A549 (cell line): ENCODE results near the gene OSGIN1. TPM values are rescaled to one million over a fixed set of nuclear protein-coding genes. Genes with fewer than 3 reads are reported as not detected.

ENCODE experiments used
- ATAC-seq, 2 experiments: fragments of 200-7000 bp in 1 of 2; fragments of >200 bp in 1 of 2; cut with Nextera tagmentation in 1 of 2; cut with Tn5 transposase in 1 of 2; 3 replicates each; pipeline versions ENCODE4 v1.8.0 to v1.9.1; 2018 to 2020; ENCODE audit warnings: mild to moderate bottlenecking in 1 of 2, moderate library complexity in 1 of 2
- CTCF ChIA-PET: fragments of 300-600 bp; sonication (Branson Sonifier 250); formaldehyde crosslinking; extraction: SDS; loops from one replicate; lab custom pipeline; 2021; ENCODE audit warnings: antibody characterized with exemption, inconsistent platforms; lab: Yijun Ruan, JAX
- POLR2A ChIA-PET: fragments of 350-600 bp; formaldehyde crosslinking; extraction: SDS; loops from one replicate; lab custom pipeline; 2021; ENCODE audit warnings: antibody characterized with exemption, inconsistent platforms; lab: Yijun Ruan, JAX
- DNase-seq, 2 experiments: peaks; one replicate each; pipeline versions ENCODE4 v3.0.0 to v3.0.0-alpha.2; 2011 to 2016; ENCODE audit warnings: low read depth in 1 of 2, low spot score in 1 of 2
- FAIRE-seq: peaks from 2 replicates; lab custom pipeline; 2011; peaks lifted over from hg19 to GRCh38; lab: Jason Lieb, UNC
- H3K27ac ChIP-seq, 2 experiments: fragments of >200 bp; sonication (Bioruptor Twin); formaldehyde crosslinking; 3 replicates each; pipeline ENCODE4 v1.5.1; 2016 to 2017
- H3K4me1 ChIP-seq: fragments of >200 bp; sonication (Bioruptor Twin); formaldehyde crosslinking; 3 replicates; pipeline ENCODE4 v1.6.1; 2016
- H3K4me2 ChIP-seq: fragments of >200 bp; sonication (Bioruptor Twin); formaldehyde crosslinking; 3 replicates; pipeline ENCODE4 v1.6.1; 2016
- H3K4me3 ChIP-seq: fragments of >200 bp; sonication (Bioruptor Twin); formaldehyde crosslinking; 3 replicates; pipeline ENCODE4 v1.5.1; 2016
- H3K9me3 ChIP-seq: fragments of >200 bp; sonication (Bioruptor Twin); formaldehyde crosslinking; 3 replicates; pipeline ENCODE4 v1.6.1; 2016
- CBX8 ChIP-seq: fragments of 200-600 bp; sonication (generic); IDR thresholded peaks from 2 replicates; pipeline ENCODE4 v1.6.1; 2016
- CEBPB ChIP-seq, 2 experiments: fragments of >200 bp in 1 of 2; sonication (Bioruptor Twin) in 1 of 2; formaldehyde crosslinking in 1 of 2; IDR thresholded peaks; 2 replicates each; pipeline ENCODE4 v1.6.1; 2012 to 2016
- CHD2 ChIP-seq: fragments of 150-350 bp; IDR thresholded peaks from 2 replicates; pipeline ENCODE4 v1.6.1; 2014; ENCODE audit warnings: low read length; ENCODE audit not compliant: partially characterized antibody
- CTCF ChIP-seq: fragments of >200 bp; sonication (Bioruptor Twin); formaldehyde crosslinking; IDR thresholded peaks from 3 replicates; pipeline ENCODE4 v1.5.1; 2016
- E2F6 ChIP-seq: IDR thresholded peaks from 2 replicates; pipeline ENCODE4 v1.6.1; 2012; ENCODE audit warnings: low read depth, borderline replicate concordance
- ESRRA ChIP-seq: fragments of 150-350 bp; IDR thresholded peaks from 2 replicates; pipeline ENCODE4 v1.6.1; 2014; ENCODE audit warnings: mild to moderate bottlenecking, low read length, borderline replicate concordance
- FOSB ChIP-seq: fragments of 250-450 bp; sonication (Bioruptor Pico); IDR thresholded peaks from 2 replicates; pipeline ENCODE4 v1.5.0; 2020; ENCODE audit warnings: mild to moderate bottlenecking, moderate library complexity
- FOSL2 ChIP-seq, 2 experiments: fragments of 450-650 bp in 1 of 2; fragments of >200 bp in 1 of 2; sonication (Bioruptor Twin) in 1 of 2; formaldehyde crosslinking; IDR thresholded peaks; 2 replicates each; pipeline versions ENCODE4 v1.5.0 to v1.6.1; 2016 to 2020; ENCODE audit warnings: mild to moderate bottlenecking in 1 of 2, moderate library complexity in 1 of 2
- HDAC2 ChIP-seq: fragments of 200-600 bp; sonication (generic); IDR thresholded peaks from 2 replicates; pipeline ENCODE4 v1.6.1; 2016
- HES2 ChIP-seq: fragments of >200 bp; sonication (Bioruptor Twin); formaldehyde crosslinking; IDR thresholded peaks from 2 replicates; pipeline ENCODE4 v1.6.1; 2016
- HEYL ChIP-seq: fragments of 250-450 bp; sonication (Bioruptor Pico); IDR thresholded peaks from 2 replicates; pipeline ENCODE4 v1.8.0; 2021; ENCODE audit warnings: mild to moderate bottlenecking, moderate library complexity
- HOXA7 ChIP-seq: fragments of 250-450 bp; sonication (Bioruptor Pico); IDR thresholded peaks from 2 replicates; pipeline ENCODE4 v1.5.0; 2020; ENCODE audit warnings: mild to moderate bottlenecking, moderate library complexity
- HOXB5 ChIP-seq: fragments of 250-450 bp; sonication (Bioruptor Pico); IDR thresholded peaks from 2 replicates; pipeline ENCODE4 v1.5.0; 2020; ENCODE audit warnings: mild to moderate bottlenecking, moderate library complexity
- JUNB ChIP-seq: fragments of >200 bp; sonication (Bioruptor Twin); formaldehyde crosslinking; IDR thresholded peaks from 2 replicates; pipeline ENCODE4 v1.6.1; 2016
- KDM1A ChIP-seq: fragments of 200-600 bp; sonication (generic); IDR thresholded peaks from 2 replicates; pipeline ENCODE4 v1.6.1; 2016; ENCODE audit warnings: low read depth, mild to moderate bottlenecking
- KDM5A ChIP-seq: fragments of 200-600 bp; sonication (generic); IDR thresholded peaks from 2 replicates; pipeline ENCODE4 v1.6.1; 2016; ENCODE audit warnings: antibody characterized with exemption, mild to moderate bottlenecking
- MAFK ChIP-seq: fragments of 450-650 bp; IDR thresholded peaks from 2 replicates; pipeline ENCODE4 v1.6.1; 2014; ENCODE audit not compliant: partially characterized antibody
- MAX ChIP-seq: IDR thresholded peaks from 2 replicates; pipeline ENCODE4 v1.6.1; 2012
- MAZ ChIP-seq: fragments of 150-350 bp; IDR thresholded peaks from 2 replicates; pipeline ENCODE4 v1.6.1; 2014; ENCODE audit warnings: antibody characterized with exemption, low read depth, low read length, borderline replicate concordance
- NFE2L2 ChIP-seq: fragments of 150-350 bp; conservative IDR thresholded peaks from 2 replicates; pipeline ENCODE4 v1.6.1; 2014; ENCODE audit warnings: low read length
- NPAS2 ChIP-seq: fragments of 250-450 bp; sonication (Bioruptor Pico); IDR thresholded peaks from 2 replicates; pipeline ENCODE4 v1.8.0; 2022; ENCODE audit warnings: mild to moderate bottlenecking, moderate library complexity, borderline replicate concordance
- NR3C1 ChIP-seq: fragments of >200 bp; sonication (Bioruptor Twin); formaldehyde crosslinking; IDR thresholded peaks from 3 replicates; pipeline ENCODE4 v1.6.1; 2017
- PHF8 ChIP-seq: fragments of 200-600 bp; sonication (generic); IDR thresholded peaks from 2 replicates; pipeline ENCODE4 v1.6.1; 2016; ENCODE audit warnings: low read depth, mild to moderate bottlenecking, antibody characterized with exemption, moderate library complexity, borderline replicate concordance
- POLR2AphosphoS2 ChIP-seq: conservative IDR thresholded peaks from 2 replicates; pipeline ENCODE4 v1.6.1; 2012; ENCODE audit warnings: low read length, improper control_type of control experiment, inconsistent platforms
- RAD21 ChIP-seq, 2 experiments: fragments of >200 bp in 1 of 2; sonication (Bioruptor Twin) in 1 of 2; formaldehyde crosslinking in 1 of 2; IDR thresholded peaks in 1 of 2; conservative IDR thresholded peaks in 1 of 2; 2 replicates in 1 of 2; 3 replicates in 1 of 2; pipeline ENCODE4 v1.6.1; 2012 to 2018; ENCODE audit warnings: inconsistent platforms in 1 of 2
- RARB ChIP-seq: fragments of 250-450 bp; sonication (Bioruptor Pico); IDR thresholded peaks from 2 replicates; pipeline ENCODE4 v1.8.0; 2021; ENCODE audit warnings: mild to moderate bottlenecking, moderate library complexity
- REST ChIP-seq: fragments of 200-600 bp; sonication (generic); IDR thresholded peaks from 2 replicates; pipeline ENCODE4 v1.6.1; 2016; ENCODE audit warnings: antibody characterized with exemption, mild to moderate bottlenecking, moderate library complexity
- RFX5 ChIP-seq: fragments of 450-650 bp; IDR thresholded peaks from 2 replicates; pipeline ENCODE4 v1.7.1; 2014; ENCODE audit warnings: antibody characterized with exemption, mild to moderate bottlenecking, moderate library complexity
- SREBF2 ChIP-seq: fragments of 450-650 bp; IDR thresholded peaks from 2 replicates; pipeline ENCODE4 v1.6.1; 2014; ENCODE audit warnings: mild to moderate bottlenecking, moderate library complexity
- TFCP2L1 ChIP-seq: fragments of 250-450 bp; sonication (Bioruptor Pico); IDR thresholded peaks from 2 replicates; pipeline ENCODE4 v1.5.0; 2021; ENCODE audit warnings: mild to moderate bottlenecking
- ZC3H11A ChIP-seq: fragments of 450-650 bp; IDR thresholded peaks from 2 replicates; pipeline ENCODE4 v1.6.1; 2014; ENCODE audit warnings: antibody characterized with exemption, mild to moderate bottlenecking
- ZFP36 ChIP-seq: fragments of 450-650 bp; IDR thresholded peaks from 2 replicates; pipeline ENCODE4 v1.6.1; 2014; ENCODE audit warnings: borderline replicate concordance; ENCODE audit not compliant: partially characterized antibody
- ZSCAN20 ChIP-seq: fragments of 250-450 bp; sonication (Bioruptor Pico); IDR thresholded peaks from 2 replicates; pipeline ENCODE4 v1.8.0; 2022; ENCODE audit warnings: mild to moderate bottlenecking, moderate library complexity
- WGBS: methylation state at CpG from one replicate; pipeline ENCODE4 v1.1.6; 2017; ENCODE audit errors: missing lambda C conversion rate; 5-methylcytosine and 5-hydroxymethylcytosine counted together
- polyA plus RNA-seq, 4 experiments: library from polyadenylated mRNA; depleted of rRNA in 3 of 4; stranded (reverse); fragments of >200 nt; fragmentation: RNase III in 1 of 4; extraction: RNeasy Plus Mini Kit Qiagen cat#74134 plus additional on column Dnase treatment in 1 of 4; gene quantifications; 2 replicates in 3 of 4; 3 replicates in 1 of 4; pipeline ENCODE4 v1.2.3, GENCODE V29; 2011 to 2017

OSGIN1 gene
- polyA plus RNA-seq, 2 of the 4 experiments (the other 2 are of a cell fraction), result 25.9 to 37.6 TPM

- POLR2A ChIA-PET, result no interaction called here
- Histone ChIP-seq H3K4me3 (no peak overlapping the region), H3K9me3 (no peaks in the 10 kb centered on the region)
- WGBS, result 77% methylated on average over 11 of the region's 15 CpGs
- TF ChIP-seq RARB (CRISPR knock-in tag) (no peak), MAZ (no peak), FOSB (CRISPR knock-in tag) (no peak), KDM1A (no peak), RFX5 (no peak), JUNB (no peak), NR3C1 (no peak), CTCF (no peak), FOSL2 (IDR thresholded peaks at IDR 0.05) (no peak), FOSL2 (CRISPR knock-in tag; IDR thresholded peaks at IDR 0.05) (no peak), CEBPB (IDR thresholded peaks at IDR 0.05) (no peak), PHF8 (no peak), MAX (no peak), POLR2AphosphoS2 (no peak), CHD2 (no peak), TFCP2L1 (CRISPR knock-in tag) (no peak), CBX8 (no peak), NFE2L2 (no peak), ZFP36 (no peak), RAD21 (conservative IDR thresholded peaks at IDR 0.05 in 1 of 2, IDR thresholded peaks at IDR 0.05 in 1 of 2) (no peak), HES2 (no peak)
- TF ChIP-seq, all 56 proteins: peak for 0
- CTCF ChIA-PET, result interaction anchor here (0.9 to 2.6 kb wide), 8 partner anchors 10 to 488 kb away, joined by 3 to 9 read pairs (median 4); partner anchors contain the start of gene OSGIN1
- no peak overlapping the region for H3K4me2 ChIP-seq
- no peak for FAIRE-seq
- peak; percentile 51 to 83; a peak in 3 of 6 replicates for ATAC-seq
- no peak overlapping the region for H3K27ac ChIP-seq
- DNase-seq, result peak in 1 of 2 experiments; percentile 23
- H3K4me1 ChIP-seq, result peaks cover 19% of the 10 kb centered on the region
Measured at GRCh38 chr16:83996481-83997252, 43.6 kb downstream of the OSGIN1 start.

- Histone ChIP-seq H3K9me3 (no peaks in the 10 kb centered on the region), H3K27ac (no peak overlapping the region), H3K4me2 (no peak overlapping the region), H3K4me1 (peaks cover 11% of the 10 kb centered on the region), H3K4me3 (no peak overlapping the region)
- ATAC-seq (no peak), FAIRE-seq (no peak), DNase-seq (no peak)
- ChIA-PET CTCF (interaction anchor here (0.9 to 1.9 kb wide), 5 partner anchors 12 to 64 kb away, joined by 3 to 4 read pairs (median 4); no protein-coding TSS in a partner anchor), POLR2A (no interaction called here)
- 89% methylated on average over 9 of the region's 13 CpGs for WGBS
- TF ChIP-seq ZC3H11A (no peak), ESRRA (no peak), CEBPB (IDR thresholded peaks at IDR 0.05) (no peak), MAFK (no peak), ZSCAN20 (CRISPR knock-in tag) (no peak), RFX5 (no peak), HEYL (CRISPR knock-in tag) (no peak), HOXB5 (CRISPR knock-in tag) (no peak), SREBF2 (no peak), MAZ (no peak), E2F6 (no peak), REST (no peak), TFCP2L1 (CRISPR knock-in tag) (no peak), HOXA7 (no peak), NR3C1 (no peak), HDAC2 (no peak), KDM5A (no peak), NPAS2 (CRISPR knock-in tag) (no peak)
Measured at GRCh38 chr16:83998091-83998490, 45.1 kb downstream of the OSGIN1 start.
